Measurements from ENCODE around the gene CUBN. TPM values are rescaled to one million over a fixed set of nuclear protein-coding genes. Genes with fewer than 3 reads are reported as not detected.

Gene CUBN
- total and polyA plus RNA-seq, 10 of the 15 experiments (the other 5 are each of a cell fraction or from before 2014, with no cell fraction given): under 0.01 to 0.14 (median 0.02) TPM; not detected in 6

GRCh38 chr10:17092216-17092944 is 37.2 kb downstream of the CUBN start:
- Histone ChIP-seq H3K36me3 (ENCODE audit: control insufficient read depth in 2 of 2, insufficient read depth in 2 of 2, low read length in 1 of 2) (no peaks in the 10 kb centered on the region), H3K27me3 (replicated peaks in 1 of 2; ENCODE audit: control insufficient read depth in 2 of 2, insufficient read depth in 2 of 2, low read length in 1 of 2) (no peaks in the 10 kb centered on the region), H4K20me1 (ENCODE audit: control insufficient read depth, insufficient read depth) (no peaks in the 10 kb centered on the region), H3K4me2 (ENCODE audit: control insufficient read depth, insufficient read depth) (no peak overlapping the region), H3K9me3 (replicated peaks; ENCODE audit: control insufficient read depth, insufficient read depth, low read length) (no peaks in the 10 kb centered on the region), H3K4me1 (ENCODE audit: control insufficient read depth, insufficient read depth, low read length) (no peaks in the 10 kb centered on the region), H3K27ac (ENCODE audit: control insufficient read depth, insufficient read depth) (no peak overlapping the region), H3K9ac (ENCODE audit: control insufficient read depth, insufficient read depth, low read length) (no peak overlapping the region), H3K4me3 (no peak overlapping the region), H3K79me2 (ENCODE audit: control insufficient read depth, insufficient read depth, low read length) (no peaks in the 10 kb centered on the region), H2AFZ (ENCODE audit: control insufficient read depth, low read depth, low read length) (no peak overlapping the region)
- no peak for DNase-seq (ENCODE audit: low read depth, low spot score)
- TF ChIP-seq HDGF (IDR thresholded peaks at IDR 0.05) (no peak), E4F1 (IDR thresholded peaks at IDR 0.05; ENCODE audit: borderline replicate concordance, partially characterized antibody) (no peak), NR2C2 (IDR thresholded peaks at IDR 0.05; ENCODE audit: borderline replicate concordance, control insufficient read depth, insufficient read length, low read depth) (no peak), CBX5 (IDR thresholded peaks at IDR 0.05; ENCODE audit: low read depth) (no peak), HSF1 (IDR thresholded peaks at IDR 0.05; ENCODE audit: low read depth, low read length) (no peak), NRF1 (conservative IDR thresholded peaks at IDR 0.05; ENCODE audit: low read depth, low read length) (no peak), BCL11A (IDR thresholded peaks at IDR 0.05; ENCODE audit: low read depth, low read length) (no peak), YBX1 (IDR thresholded peaks at IDR 0.05) (no peak), MEF2B (IDR thresholded peaks at IDR 0.05; ENCODE audit: partially characterized antibody, poor library complexity, severe bottlenecking) (no peak), ZSCAN29 (IDR thresholded peaks at IDR 0.05) (no peak), CBFB (IDR thresholded peaks at IDR 0.05; ENCODE audit: low read depth) (no peak), CHD2 (IDR thresholded peaks at IDR 0.05; ENCODE audit: borderline replicate concordance, low read depth, low read length) (no peak), ZBTB11 (CRISPR knock-in tag; IDR thresholded peaks at IDR 0.05) (no peak), GATAD2B (conservative IDR thresholded peaks at IDR 0.05; ENCODE audit: low read depth) (no peak)
- RAD21 ChIA-PET (ENCODE audit: unreplicated experiment): no interaction called here
- in situ Hi-C loops (cut with MboI) (no loop called here), intact Hi-C loops (cut with micrococcal nuclease; ENCODE audit: unreplicated experiment) (no loop called here)
- CTCF ChIA-PET: no interaction called here
- BruUV-seq (replicated peaks): no TSS peak
- ATAC-seq: no peak
- no peak for FAIRE-seq
- WGBS (ENCODE audit: insufficient coverage, insufficient replicate concordance, low lambda C conversion rate, missing lambda C conversion rate): 70% methylated on average over 4 of the region's 4 CpGs
- SMC1A ChIA-PET (ENCODE audit: uncharacterized antibody, unreplicated experiment): no interaction called here
- POLR2A ChIA-PET: no interaction called here

All from GM12878 (cell line).